ENCODE measurements around the gene AMIGO2.

- TF ChIP-seq CTCF (conservative IDR thresholded peaks at IDR 0.05 in 1 of 2, IDR thresholded peaks at IDR 0.05 in 1 of 2; ENCODE audit: extremely low read depth in 1 of 2, insufficient read depth in 1 of 2, low read depth in 1 of 2, low read length in 2 of 2) (no peak), EZH2 (IDR thresholded peaks at IDR 0.05; ENCODE audit: borderline replicate concordance, low read length) (no peak)
Observed at GRCh38 chr12:47100160-47100559, 20.4 kb upstream of the AMIGO2 start.

All from mammary epithelial cell (primary cell).